Neutrophil (primary cell): Measurements from ENCODE around the gene SHOC1.

Experiments
- H3K27ac ChIP-seq: fragments of 200-600 bp; sonication (generic); 2 replicates; pipeline ENCODE4 v1.5.1; 2016; ENCODE audit warnings: mild to moderate bottlenecking, moderate library complexity
- H3K27me3 ChIP-seq: fragments of 200-600 bp; sonication (generic); 2 replicates; pipeline ENCODE4 v1.6.0; 2016; ENCODE audit warnings: mild to moderate bottlenecking
- H3K36me3 ChIP-seq: fragments of 200-600 bp; sonication (generic); 2 replicates; pipeline ENCODE4 v1.5.1; 2017
- H3K4me1 ChIP-seq, 2 experiments: fragments of 200-600 bp in 1 of 2; sonication (generic) in 1 of 2; 1 replicate in 1 of 2; 2 replicates in 1 of 2; pipeline versions ENCODE4 v1.5.1 to v1.6.1; 2013 to 2016; ENCODE audit warnings: low read depth in 1 of 2, low read length in 1 of 2, mild to moderate bottlenecking in 1 of 2, moderate library complexity in 1 of 2; ENCODE audit not compliant: control insufficient read depth in 1 of 2, insufficient read depth in 1 of 2
- H3K4me3 ChIP-seq, 2 experiments: fragments of 200-600 bp in 1 of 2; sonication (generic) in 1 of 2; 1 replicate in 1 of 2; 2 replicates in 1 of 2; pipeline ENCODE4 v1.5.1; 2013 to 2016; ENCODE audit warnings: low read depth in 1 of 2, low read length in 1 of 2, mild to moderate bottlenecking in 1 of 2, moderate library complexity in 1 of 2
- H3K9me3 ChIP-seq: fragments of 200-600 bp; sonication (generic); 2 replicates; pipeline ENCODE4 v1.5.1; 2016
- TF ChIP-seq, protein P1 (sequence below): fragments of 200-600 bp; sonication (generic); IDR thresholded peaks from 2 replicates; pipeline ENCODE4 v1.5.1; 2016; ENCODE audit warnings: antibody characterized with exemption

Gene SHOC1

DNA sequence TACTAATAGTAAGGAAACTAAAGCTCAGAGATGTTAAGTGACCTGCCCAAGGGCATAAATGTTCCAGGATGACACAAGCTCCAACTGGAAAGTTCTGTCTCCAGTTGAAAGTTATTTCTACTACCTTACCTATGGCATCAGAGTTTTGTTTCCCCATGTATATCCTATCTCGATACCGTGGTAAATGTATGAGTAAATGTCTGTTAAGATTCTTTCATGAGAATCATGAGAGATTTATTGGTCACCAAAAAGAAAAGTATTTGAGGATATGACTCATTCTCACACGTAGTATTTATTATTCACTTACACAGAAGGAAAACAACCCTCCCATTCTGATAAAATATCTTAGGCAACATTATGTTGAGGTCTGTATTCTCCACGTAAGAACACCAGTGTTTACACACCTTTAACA, 11.1 kb upstream of the SHOC1 start:
- Histone ChIP-seq H3K4me3 (no peak overlapping the region), H3K27me3 (no peaks in the 10 kb centered on the region), H3K27ac (no peak overlapping the region), H3K9me3 (no peaks in the 10 kb centered on the region), H3K4me1 (peaks cover 14 to 16% of the 10 kb centered on the region in 2 experiments), H3K36me3 (no peaks in the 10 kb centered on the region)
- TF ChIP-seq, protein P1, sequence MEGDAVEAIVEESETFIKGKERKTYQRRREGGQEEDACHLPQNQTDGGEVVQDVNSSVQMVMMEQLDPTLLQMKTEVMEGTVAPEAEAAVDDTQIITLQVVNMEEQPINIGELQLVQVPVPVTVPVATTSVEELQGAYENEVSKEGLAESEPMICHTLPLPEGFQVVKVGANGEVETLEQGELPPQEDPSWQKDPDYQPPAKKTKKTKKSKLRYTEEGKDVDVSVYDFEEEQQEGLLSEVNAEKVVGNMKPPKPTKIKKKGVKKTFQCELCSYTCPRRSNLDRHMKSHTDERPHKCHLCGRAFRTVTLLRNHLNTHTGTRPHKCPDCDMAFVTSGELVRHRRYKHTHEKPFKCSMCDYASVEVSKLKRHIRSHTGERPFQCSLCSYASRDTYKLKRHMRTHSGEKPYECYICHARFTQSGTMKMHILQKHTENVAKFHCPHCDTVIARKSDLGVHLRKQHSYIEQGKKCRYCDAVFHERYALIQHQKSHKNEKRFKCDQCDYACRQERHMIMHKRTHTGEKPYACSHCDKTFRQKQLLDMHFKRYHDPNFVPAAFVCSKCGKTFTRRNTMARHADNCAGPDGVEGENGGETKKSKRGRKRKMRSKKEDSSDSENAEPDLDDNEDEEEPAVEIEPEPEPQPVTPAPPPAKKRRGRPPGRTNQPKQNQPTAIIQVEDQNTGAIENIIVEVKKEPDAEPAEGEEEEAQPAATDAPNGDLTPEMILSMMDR, result no peak

DNA sequence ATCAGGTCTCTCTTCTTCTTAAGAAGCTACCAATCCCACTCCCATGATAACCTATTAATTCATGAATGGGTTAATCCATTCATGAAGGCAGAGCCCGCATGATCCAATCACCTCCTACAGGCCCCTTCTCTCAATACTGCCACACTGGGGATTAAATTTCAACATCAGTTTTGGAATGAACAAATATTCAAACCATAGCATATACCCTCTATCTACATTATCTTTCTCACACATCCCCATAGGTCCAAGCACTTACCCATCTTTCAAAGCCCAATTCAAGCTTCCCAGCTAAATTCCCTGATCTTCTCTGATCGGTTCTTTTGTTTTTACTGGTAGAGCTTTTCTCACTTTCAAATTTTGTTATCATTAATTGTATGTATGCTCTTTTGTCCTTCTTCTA, 10.5 kb upstream of the SHOC1 start:
- Histone ChIP-seq H3K36me3 (no peaks in the 10 kb centered on the region), H3K27ac (no peak overlapping the region), H3K4me3 (no peak overlapping the region), H3K4me1 (peaks cover 14 to 21% of the 10 kb centered on the region in 2 experiments), H3K27me3 (no peaks in the 10 kb centered on the region), H3K9me3 (no peaks in the 10 kb centered on the region)
- TF ChIP-seq, protein P1, result no peak

DNA sequence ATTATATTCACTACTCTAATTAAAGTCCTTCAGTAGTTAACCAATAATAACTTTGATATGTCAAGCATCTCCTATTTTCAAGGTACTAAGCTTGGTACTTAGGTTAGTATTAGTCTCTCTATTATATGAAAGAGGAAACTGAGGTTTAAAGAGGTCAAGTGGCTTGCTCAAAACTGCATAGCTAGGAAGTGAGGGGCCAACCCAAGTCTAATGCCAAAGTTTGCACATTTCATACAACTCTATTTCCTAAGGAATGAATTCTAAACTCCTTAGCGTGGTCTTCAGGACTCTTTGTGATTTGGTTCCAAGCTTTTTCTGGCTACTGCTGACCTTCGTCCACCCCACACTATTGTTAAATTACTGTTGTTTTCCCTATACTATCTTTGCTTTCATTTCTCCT, 9.9 kb upstream of the SHOC1 start:
- no peaks in the 10 kb centered on the region for H3K27me3 ChIP-seq
- H3K4me1 ChIP-seq, result peaks cover 11 to 27% of the 10 kb centered on the region in 2 experiments
- TF ChIP-seq, protein P1, result no peak
- no peak overlapping the region for H3K4me3 ChIP-seq
- no peaks in the 10 kb centered on the region for H3K36me3 ChIP-seq
- H3K9me3 ChIP-seq, result no peaks in the 10 kb centered on the region
- no peak overlapping the region for H3K27ac ChIP-seq

DNA sequence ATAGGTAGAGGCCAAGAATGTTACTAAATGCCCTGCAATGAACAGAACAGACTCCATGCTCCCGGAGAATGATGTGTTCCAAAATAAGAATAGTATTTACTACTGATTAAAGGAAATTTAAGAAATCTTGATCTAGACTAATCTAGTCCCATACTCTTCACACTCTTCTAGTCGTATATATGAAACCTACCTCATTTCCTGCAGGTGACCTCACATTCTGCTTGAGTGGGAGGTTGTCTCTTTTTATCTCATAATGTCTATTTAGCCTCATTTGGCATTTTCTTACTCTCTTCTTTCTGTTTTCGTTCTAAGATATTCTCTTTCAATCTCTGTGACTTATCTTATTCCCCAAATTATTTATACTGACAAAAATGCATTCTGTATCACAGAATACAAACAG, 9.2 kb upstream of the SHOC1 start:
- H3K27me3 ChIP-seq, result no peaks in the 10 kb centered on the region
- TF ChIP-seq, protein P1, result no peak
- no peaks in the 10 kb centered on the region for H3K9me3 ChIP-seq
- no peak overlapping the region for H3K4me3 ChIP-seq
- H3K27ac ChIP-seq, result no peak overlapping the region
- no peaks in the 10 kb centered on the region for H3K36me3 ChIP-seq
- H3K4me1 ChIP-seq, result peaks cover 11 to 34% of the 10 kb centered on the region in 2 experiments

DNA sequence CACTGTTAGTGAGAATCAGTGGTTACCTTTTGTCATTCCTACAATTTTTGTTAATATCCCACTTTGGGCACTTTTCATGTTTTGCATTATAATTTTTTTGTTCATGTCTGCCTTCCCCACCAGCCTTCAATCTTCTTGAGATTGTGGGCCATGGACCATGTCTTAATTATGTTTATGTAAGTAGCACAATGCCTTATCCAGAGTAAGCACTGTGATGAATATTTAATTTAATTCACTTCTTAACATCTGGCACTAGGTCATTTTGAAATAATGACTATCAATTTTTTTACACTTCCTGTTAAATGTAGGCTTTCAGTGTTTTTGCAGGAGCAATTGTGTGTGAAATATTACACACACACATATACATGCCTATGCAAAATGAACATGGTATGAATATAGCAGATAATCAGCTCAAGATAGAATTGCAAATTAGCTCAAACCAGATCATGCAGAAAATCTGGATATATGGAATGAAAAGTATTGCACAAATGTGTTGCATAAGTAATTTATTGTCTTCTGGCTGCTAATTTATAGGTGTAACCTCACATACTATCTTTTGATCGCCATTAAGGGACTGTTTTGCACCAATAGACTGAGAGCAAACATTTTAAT, 5.3 kb upstream of the SHOC1 start:
- H3K27me3 ChIP-seq, result no peaks in the 10 kb centered on the region
- TF ChIP-seq, protein P1, result no peak
- H3K36me3 ChIP-seq, result no peaks in the 10 kb centered on the region
- no peaks in the 10 kb centered on the region for H3K9me3 ChIP-seq
- H3K4me3 ChIP-seq, result no peak overlapping the region
- no peak overlapping the region for H3K27ac ChIP-seq
- H3K4me1 ChIP-seq, result peaks cover 13 to 47% of the 10 kb centered on the region in 2 experiments
